Gastrocnemius medialis (tissue), 4 donors: ENCODE measurements around the gene DUSP16. TPM values are rescaled to one million over a fixed set of nuclear protein-coding genes. Genes with fewer than 3 reads are reported as not detected.

Experiments used
- ATAC-seq, 2 donors: fragments of 150-250 bp; one replicate each; pipeline ENCODE4 v1.9.1; 2016
- DNase-seq, 2 donors: peaks; one replicate each; pipeline ENCODE4 v3.0.0-alpha.2; 2019
- H3K27ac ChIP-seq, 4 donors: fragments of 200-600 bp; sonication (generic); 1 replicate in 1 of 4; 2 replicates in 3 of 4; pipeline ENCODE4 v1.5.1; 2016 to 2018; ENCODE audit warnings: mild to moderate bottlenecking in 2 of 4, moderate library complexity in 1 of 4
- H3K27me3 ChIP-seq, 3 donors: fragments of 200-600 bp; sonication (generic) in 2 of 3; 1 replicate in 1 of 3; 2 replicates in 2 of 3; pipeline versions ENCODE4 v1.5.1 to v1.6.0; 2016 to 2019; ENCODE audit warnings: mild to moderate bottlenecking in 1 of 3, moderate library complexity in 1 of 3
- H3K36me3 ChIP-seq, 2 donors: fragments of 200-600 bp; sonication (generic) in 1 of 2; one replicate each; pipeline ENCODE4 v1.5.1; 2017 to 2018
- H3K4me1 ChIP-seq, 2 donors: fragments of 200-600 bp; sonication (generic) in 1 of 2; one replicate each; pipeline ENCODE4 v1.5.1; 2016 to 2017; ENCODE audit warnings: mild to moderate bottlenecking in 2 of 2
- H3K4me3 ChIP-seq, 4 donors: fragments of 200-600 bp; sonication (generic) in 3 of 4; 1 replicate in 1 of 4; 2 replicates in 3 of 4; pipeline ENCODE4 v1.5.1; 2016 to 2019; ENCODE audit warnings: mild to moderate bottlenecking in 2 of 4
- H3K9me3 ChIP-seq, 3 donors: fragments of 200-600 bp; sonication (generic) in 2 of 3; 1 replicate in 1 of 3; 2 replicates in 2 of 3; pipeline ENCODE4 v1.5.1; 2016 to 2019
- POLR2A ChIP-seq, 2 donors: fragments of 450-650 bp; IDR thresholded peaks; one replicate each; pipeline ENCODE4 v1.6.1; 2017; ENCODE audit warnings: antibody characterized with exemption in 2 of 2, mild to moderate bottlenecking in 2 of 2, moderate library complexity in 2 of 2
- in situ Hi-C, 4 donors: fragments of 200-750 bp; cut with MboI; loops; one replicate each; pipeline versions ENCODE4 v1.15.0 to v1.8.0; 2017; ENCODE audit warnings: low sequenced_read_pairs in 4 of 4
- intact Hi-C: fragments of 100-400 bp; cut with DNase I; formaldehyde crosslinking; loops from one replicate; pipeline ENCODE4 v1.15.1; 2023; ENCODE audit warnings: low total_unique reads
- total RNA-seq, 4 donors: library from RNA; depleted of rRNA; stranded (reverse); fragments of >200 nt; gene quantifications; one replicate each; pipeline versions ENCODE4 v1.1.0 to v1.2.3, GENCODE V29; 2016
- TF ChIP-seq, protein P1 (sequence below), 5 experiments: fragments of 450-650 bp in 3 of 5; fragments of 200-600 bp in 2 of 5; sonication (generic) in 2 of 5; IDR thresholded peaks in 4 of 5; conservative IDR thresholded peaks in 1 of 5; 1 replicate in 4 of 5; 2 replicates in 1 of 5; pipeline ENCODE4 v1.5.1; 2016 to 2019; ENCODE audit warnings: antibody characterized with exemption in 5 of 5, mild to moderate bottlenecking in 3 of 5, moderate library complexity in 3 of 5

Gene DUSP16
- total RNA-seq, 4 donors from 2014 or later = 10.9 to 15.7 (median 13.3) TPM

DNA sequence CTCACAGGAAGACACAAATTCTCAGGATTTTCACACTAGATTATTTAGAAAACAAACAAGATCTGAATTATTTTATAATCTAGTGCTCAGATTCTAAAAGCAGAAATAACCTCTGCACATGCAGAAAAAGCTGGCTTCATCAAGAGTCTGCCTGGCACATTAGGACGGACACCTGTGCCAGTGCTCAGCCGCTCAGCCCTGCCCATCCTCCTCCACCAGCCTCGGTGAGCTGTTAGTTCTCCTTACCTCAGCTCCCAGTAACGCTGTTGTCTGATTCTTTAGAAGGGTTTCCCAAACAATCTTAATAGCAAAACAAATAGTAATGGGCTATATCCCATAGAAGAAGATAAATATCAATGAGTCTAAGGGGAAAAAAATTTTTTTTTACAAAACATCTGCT is 27.7 kb downstream of the DUSP16 start:
- H3K27ac ChIP-seq = peak overlapping the region; percentile 73 to 85 (median 82)

DNA sequence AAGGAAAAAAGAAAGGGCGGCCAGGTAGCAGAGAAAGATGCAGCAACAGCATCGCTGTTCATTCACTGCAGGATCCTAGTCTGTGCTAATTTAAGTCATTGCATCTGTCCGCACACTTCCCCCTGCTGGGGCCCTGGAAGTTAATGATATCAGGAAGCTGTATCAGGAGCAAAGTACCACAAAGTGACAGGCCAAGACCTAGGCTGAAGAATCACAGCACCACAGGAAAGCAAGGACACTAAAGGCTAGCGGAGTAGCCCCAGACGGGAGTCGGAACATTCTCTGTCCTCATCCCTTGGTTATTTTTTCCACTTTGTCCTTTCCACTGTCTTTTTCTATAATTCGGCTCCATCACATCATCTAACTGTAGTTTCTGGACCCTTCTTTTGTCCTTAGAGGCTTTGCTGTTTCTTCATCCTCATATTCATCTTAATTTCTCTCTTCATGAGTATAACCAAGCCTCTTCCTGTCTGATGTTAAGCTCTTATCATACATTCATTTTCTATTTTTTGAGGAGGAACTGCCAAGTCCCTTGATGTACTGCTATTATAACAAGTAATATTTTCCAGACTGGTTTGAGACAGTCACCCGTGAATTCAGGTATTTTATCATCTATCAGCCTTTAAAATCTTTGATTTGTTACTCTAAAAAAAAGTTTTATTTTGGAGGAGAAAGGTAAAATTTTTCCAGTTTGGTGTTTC is 28.3 kb downstream of the DUSP16 start:
- Histone ChIP-seq H3K36me3 (no peaks in the 10 kb centered on the region), H3K27me3 (no peaks in the 10 kb centered on the region), H3K9me3 (no peaks in the 10 kb centered on the region), H3K4me1 (peaks cover 68 to 77% of the 10 kb centered on the region in 2 donors), H3K4me3 (no peak overlapping the region), H3K27ac (peak overlapping the region; percentile 73 to 85 (median 82))
- peak in 1 of 2 donors; percentile 16 for ATAC-seq
- in situ Hi-C loops = no loop called here
- TF ChIP-seq, protein P1, sequence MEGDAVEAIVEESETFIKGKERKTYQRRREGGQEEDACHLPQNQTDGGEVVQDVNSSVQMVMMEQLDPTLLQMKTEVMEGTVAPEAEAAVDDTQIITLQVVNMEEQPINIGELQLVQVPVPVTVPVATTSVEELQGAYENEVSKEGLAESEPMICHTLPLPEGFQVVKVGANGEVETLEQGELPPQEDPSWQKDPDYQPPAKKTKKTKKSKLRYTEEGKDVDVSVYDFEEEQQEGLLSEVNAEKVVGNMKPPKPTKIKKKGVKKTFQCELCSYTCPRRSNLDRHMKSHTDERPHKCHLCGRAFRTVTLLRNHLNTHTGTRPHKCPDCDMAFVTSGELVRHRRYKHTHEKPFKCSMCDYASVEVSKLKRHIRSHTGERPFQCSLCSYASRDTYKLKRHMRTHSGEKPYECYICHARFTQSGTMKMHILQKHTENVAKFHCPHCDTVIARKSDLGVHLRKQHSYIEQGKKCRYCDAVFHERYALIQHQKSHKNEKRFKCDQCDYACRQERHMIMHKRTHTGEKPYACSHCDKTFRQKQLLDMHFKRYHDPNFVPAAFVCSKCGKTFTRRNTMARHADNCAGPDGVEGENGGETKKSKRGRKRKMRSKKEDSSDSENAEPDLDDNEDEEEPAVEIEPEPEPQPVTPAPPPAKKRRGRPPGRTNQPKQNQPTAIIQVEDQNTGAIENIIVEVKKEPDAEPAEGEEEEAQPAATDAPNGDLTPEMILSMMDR (IDR thresholded peaks at IDR 0.05 in 4 of 5, conservative IDR thresholded peaks at IDR 0.05 in 1 of 5) = no peak
- TF ChIP-seq POLR2A (IDR thresholded peaks at IDR 0.05) = no peak
- intact Hi-C loops = loop anchor here (2.0 kb wide), 1 partner anchor 26 kb away; no protein-coding TSS in a partner anchor
- no peak for DNase-seq

More for the DNA sequence above, 27.7 kb downstream of the DUSP16 start:
- intact Hi-C loops = loop anchor here (2.0 kb wide), 1 partner anchor 26 kb away; no protein-coding TSS in a partner anchor
- Histone ChIP-seq H3K4me3 (no peak overlapping the region), H3K27me3 (no peaks in the 10 kb centered on the region), H3K4me1 (peaks cover 65 to 73% of the 10 kb centered on the region in 2 donors), H3K9me3 (no peaks in the 10 kb centered on the region), H3K36me3 (no peaks in the 10 kb centered on the region)
- ATAC-seq = peak; percentile 60 to 64
- no peak for TF ChIP-seq POLR2A (IDR thresholded peaks at IDR 0.05)
- TF ChIP-seq, protein P1 (IDR thresholded peaks at IDR 0.05 in 4 of 5, conservative IDR thresholded peaks at IDR 0.05 in 1 of 5) = no peak
- in situ Hi-C loops = no loop called here
- peak; percentile 58 to 67 for DNase-seq

GRCh38 chr12:12533238-12533829 is 29.3 kb downstream of the DUSP16 start:
- Histone ChIP-seq H3K36me3 (no peaks in the 10 kb centered on the region), H3K27ac (peak overlapping the region; percentile 73 to 85 (median 82)), H3K9me3 (no peaks in the 10 kb centered on the region), H3K27me3 (no peaks in the 10 kb centered on the region), H3K4me3 (no peak overlapping the region), H3K4me1 (peaks cover 68 to 79% of the 10 kb centered on the region in 2 donors)
- ATAC-seq = peak; percentile 57 to 81
- TF ChIP-seq POLR2A (IDR thresholded peaks at IDR 0.05) = no peak
- TF ChIP-seq, protein P1 (IDR thresholded peaks at IDR 0.05 in 4 of 5, conservative IDR thresholded peaks at IDR 0.05 in 1 of 5) = no peak
- DNase-seq = peak; percentile 35 to 73
- intact Hi-C loops = no loop called here
- in situ Hi-C loops = no loop called here

DNA sequence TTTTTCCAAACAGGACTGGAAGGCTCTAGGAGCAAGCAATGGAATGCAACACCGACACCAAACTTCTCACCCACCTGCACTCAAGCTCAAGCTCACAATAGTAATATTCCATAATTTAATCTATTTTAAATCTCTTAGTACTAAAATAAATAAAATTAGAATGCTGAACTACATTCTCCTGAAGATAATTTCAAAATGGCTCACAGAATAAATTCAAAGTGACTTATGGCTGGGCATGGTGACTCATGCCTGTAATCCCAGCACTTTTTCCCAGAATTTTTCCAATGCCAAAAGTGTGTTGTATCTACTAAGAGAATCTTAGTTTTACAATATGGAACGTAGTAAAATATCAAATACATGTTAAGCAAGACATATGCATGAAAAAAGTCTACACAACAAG is 31.5 kb downstream of the DUSP16 start:
- intact Hi-C loops = no loop called here
- TF ChIP-seq POLR2A (IDR thresholded peaks at IDR 0.05) = no peak
- TF ChIP-seq, protein P1 (IDR thresholded peaks at IDR 0.05 in 4 of 5, conservative IDR thresholded peaks at IDR 0.05 in 1 of 5) = no peak
- peaks cover 65 to 72% of the 10 kb centered on the region in 2 donors for H3K4me1 ChIP-seq

More for the DNA sequence above, 31.5 kb downstream of the DUSP16 start:
- Histone ChIP-seq H3K4me3 (no peak overlapping the region), H3K36me3 (no peaks in the 10 kb centered on the region), H3K9me3 (no peaks in the 10 kb centered on the region), H3K27me3 (no peaks in the 10 kb centered on the region), H3K27ac (peak overlapping the region in 1 of 4 donors; percentile 11)
- in situ Hi-C loops = no loop called here
- DNase-seq = no peak
- ATAC-seq = no peak
